HEK293 (cell line): ENCODE results near the gene MRPL55.

Source experiments
- CTCF ChIA-PET: fragments of 350-600 bp; formaldehyde crosslinking; extraction: SDS; loops from one replicate; lab custom pipeline; 2021; ENCODE audit warnings: antibody characterized with exemption; lab: Yijun Ruan, JAX
- POLR2A ChIA-PET: fragments of 300-600 bp; formaldehyde crosslinking; extraction: SDS; loops from one replicate; lab custom pipeline; 2020; ENCODE audit warnings: antibody characterized with exemption, inconsistent platforms; lab: Yijun Ruan, JAX
- H3K27ac ChIP-seq: fragments of 200-500 bp; sonication (Bioruptor generic); 2 replicates; pipeline ENCODE4 v1.5.1; 2014; ENCODE audit warnings: low read depth, low read length, control low read depth, inconsistent platforms; ENCODE audit errors: extremely low read depth
- H3K36me3 ChIP-seq, 2 experiments: fragments of 200-500 bp in 1 of 2; sonication (Bioruptor generic) in 1 of 2; 1 replicate in 1 of 2; 2 replicates in 1 of 2; pipeline ENCODE4 v1.5.1; 2014 to 2017; ENCODE audit warnings: inconsistent platforms in 2 of 2, low read length in 2 of 2; ENCODE audit not compliant: control insufficient read depth in 2 of 2, insufficient read depth in 1 of 2
- H3K4me1 ChIP-seq: fragments of 200-500 bp; sonication (Bioruptor generic); 2 replicates; pipeline ENCODE4 v1.5.1; 2014; ENCODE audit warnings: mild to moderate bottlenecking, low read length, inconsistent platforms; ENCODE audit not compliant: control insufficient read depth, insufficient read depth
- H3K4me3 ChIP-seq: 2 replicates; pipeline ENCODE4 v1.5.1; 2011; ENCODE audit warnings: low read depth, mild to moderate bottlenecking, control low read depth, low read length, moderate library complexity
- H3K9me3 ChIP-seq: fragments of 200-500 bp; sonication (Bioruptor generic); 2 replicates; pipeline ENCODE4 v1.5.1; 2014; ENCODE audit warnings: low read depth, low read length, inconsistent platforms; ENCODE audit not compliant: control insufficient read depth, insufficient read depth
- HOXC10 ChIP-seq: sonication (generic); formaldehyde crosslinking; IDR thresholded peaks from 2 replicates; pipeline ENCODE4 v1.8.1; 2023; ENCODE audit warnings: mild to moderate bottlenecking, missing genetic modification reagents
- KLF8 ChIP-seq: fragments of 450-650 bp; formaldehyde crosslinking; IDR thresholded peaks from 2 replicates; pipeline ENCODE4 v1.5.1; 2016; ENCODE audit warnings: missing biosample characterization, missing genetic modification characterization
- SETDB1 ChIP-seq: IDR thresholded peaks from one replicate; pipeline ENCODE4 v1.6.1; 2017; ENCODE audit warnings: mild to moderate bottlenecking, low read length, moderate library complexity, mixed read lengths; ENCODE audit not compliant: insufficient read length
- SP7 ChIP-seq: fragments of 450-650 bp; formaldehyde crosslinking; IDR thresholded peaks from 2 replicates; pipeline ENCODE4 v1.5.1; 2016; ENCODE audit warnings: missing biosample characterization, missing genetic modification characterization
- ZNF354C ChIP-seq: fragments of 450-650 bp; formaldehyde crosslinking; IDR thresholded peaks from 2 replicates; pipeline ENCODE4 v1.5.1; 2016; ENCODE audit warnings: missing biosample characterization, missing genetic modification characterization, low read depth, borderline replicate concordance
- ZNF366 ChIP-seq: fragments of 450-650 bp; formaldehyde crosslinking; conservative IDR thresholded peaks from 2 replicates; pipeline ENCODE4 v1.5.1; 2016; ENCODE audit warnings: missing biosample characterization, missing genetic modification characterization
- ZNF394 ChIP-seq: fragments of 450-650 bp; formaldehyde crosslinking; IDR thresholded peaks from 2 replicates; pipeline ENCODE4 v1.5.1; 2016; ENCODE audit warnings: missing biosample characterization, missing genetic modification characterization, mild to moderate bottlenecking, moderate library complexity, borderline replicate concordance
- ZNF529 ChIP-seq: fragments of 450-650 bp; formaldehyde crosslinking; IDR thresholded peaks from 2 replicates; pipeline ENCODE4 v1.5.1; 2017; ENCODE audit warnings: missing genetic modification characterization, missing biosample characterization; ENCODE audit not compliant: insufficient replicate concordance
- ZNF548 ChIP-seq: fragments of 450-650 bp; formaldehyde crosslinking; IDR thresholded peaks from 2 replicates; pipeline ENCODE4 v1.5.1; 2016; ENCODE audit warnings: missing biosample characterization, missing genetic modification characterization
- ZNF701 ChIP-seq: fragments of 450-650 bp; formaldehyde crosslinking; IDR thresholded peaks from 2 replicates; pipeline ENCODE4 v1.5.1; 2016; ENCODE audit warnings: missing biosample characterization, missing genetic modification characterization
- TF ChIP-seq, protein P1 (sequence below): fragments of 450-650 bp; formaldehyde crosslinking; conservative IDR thresholded peaks from 2 replicates; pipeline ENCODE4 v1.5.1; 2016; ENCODE audit warnings: low read depth, missing biosample characterization, missing genetic modification characterization
- TF ChIP-seq, protein P2 (sequence below): fragments of 450-650 bp; formaldehyde crosslinking; IDR thresholded peaks from 2 replicates; pipeline ENCODE4 v1.5.1; 2016; ENCODE audit warnings: missing biosample characterization, missing genetic modification characterization
- TF ChIP-seq, protein P3 (sequence below): fragments of 450-650 bp; formaldehyde crosslinking; IDR thresholded peaks from 2 replicates; pipeline ENCODE4 v1.5.1; 2017; ENCODE audit warnings: missing biosample characterization, missing genetic modification characterization
- TF ChIP-seq, protein P4 (sequence below): fragments of 450-650 bp; formaldehyde crosslinking; IDR thresholded peaks from 2 replicates; pipeline ENCODE4 v1.5.1; 2016; ENCODE audit warnings: missing biosample characterization, missing genetic modification characterization, borderline replicate concordance
- TF ChIP-seq, protein P5 (sequence below): fragments of 450-650 bp; IDR thresholded peaks from 2 replicates; pipeline ENCODE4 v1.5.1; 2018; ENCODE audit warnings: missing biosample characterization, mild to moderate bottlenecking, missing genetic modification characterization
- TF ChIP-seq, protein P6 (sequence below): fragments of 450-650 bp; formaldehyde crosslinking; IDR thresholded peaks from 2 replicates; pipeline ENCODE4 v1.5.1; 2017; ENCODE audit warnings: missing biosample characterization, missing genetic modification characterization
- TF ChIP-seq, protein P7 (sequence below): fragments of 450-650 bp; formaldehyde crosslinking; IDR thresholded peaks from 2 replicates; pipeline ENCODE4 v1.5.1; 2016; ENCODE audit warnings: missing biosample characterization, missing genetic modification characterization, borderline replicate concordance

The MRPL55 gene

DNA sequence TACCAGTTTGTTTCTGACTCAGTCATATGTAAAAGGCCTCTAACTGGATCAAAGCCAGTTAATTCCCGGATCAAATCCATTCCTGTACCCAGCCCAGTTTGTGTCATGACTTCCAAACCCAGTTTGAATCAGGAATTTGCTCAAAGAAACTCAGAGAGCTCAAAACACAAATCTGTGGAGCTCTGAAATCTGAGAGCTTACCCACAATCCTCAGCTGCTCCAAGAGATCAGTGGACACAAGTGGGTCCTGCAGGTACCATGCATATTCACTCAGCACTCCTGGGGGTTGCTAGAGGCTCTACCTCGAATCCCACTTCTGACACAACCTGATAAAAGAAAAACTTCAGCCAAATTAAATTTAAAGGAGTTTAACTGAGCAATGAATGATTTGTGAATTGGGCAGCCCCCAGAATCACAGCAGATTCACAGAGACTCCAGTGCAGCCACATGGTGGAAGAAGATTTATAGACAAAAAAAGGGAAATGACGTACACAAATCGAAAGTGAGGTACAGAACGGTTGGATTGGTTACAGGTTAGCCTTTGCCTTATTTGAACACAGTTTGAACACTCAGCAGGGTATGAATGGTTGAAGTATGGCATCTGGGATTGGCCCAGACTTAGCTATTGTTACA, 11.9 kb upstream of the MRPL55 start:
- Histone ChIP-seq H3K4me1 (no peaks in the 10 kb centered on the region), H3K4me3 (no peak overlapping the region), H3K9me3 (no peaks in the 10 kb centered on the region), H3K36me3 (no peaks in the 10 kb centered on the region), H3K27ac (no peak overlapping the region)
- ChIA-PET CTCF (interaction anchor here (0.7 to 4.6 kb wide), 2 partner anchors 11 to 121 kb away, joined by 3 to 36 read pairs; no protein-coding TSS in a partner anchor), POLR2A (interaction anchor here (1.8 kb wide), 1 partner anchor 39 kb away, joined by 5 read pairs; no protein-coding TSS in a partner anchor)
- no peak for TF ChIP-seq HOXC10 (CRISPR knock-in tag)
- TF ChIP-seq ZNF366 (tag by site-specific recombination): no peak
- no peak for TF ChIP-seq ZNF394 (tag by site-specific recombination)
- TF ChIP-seq, protein P1, sequence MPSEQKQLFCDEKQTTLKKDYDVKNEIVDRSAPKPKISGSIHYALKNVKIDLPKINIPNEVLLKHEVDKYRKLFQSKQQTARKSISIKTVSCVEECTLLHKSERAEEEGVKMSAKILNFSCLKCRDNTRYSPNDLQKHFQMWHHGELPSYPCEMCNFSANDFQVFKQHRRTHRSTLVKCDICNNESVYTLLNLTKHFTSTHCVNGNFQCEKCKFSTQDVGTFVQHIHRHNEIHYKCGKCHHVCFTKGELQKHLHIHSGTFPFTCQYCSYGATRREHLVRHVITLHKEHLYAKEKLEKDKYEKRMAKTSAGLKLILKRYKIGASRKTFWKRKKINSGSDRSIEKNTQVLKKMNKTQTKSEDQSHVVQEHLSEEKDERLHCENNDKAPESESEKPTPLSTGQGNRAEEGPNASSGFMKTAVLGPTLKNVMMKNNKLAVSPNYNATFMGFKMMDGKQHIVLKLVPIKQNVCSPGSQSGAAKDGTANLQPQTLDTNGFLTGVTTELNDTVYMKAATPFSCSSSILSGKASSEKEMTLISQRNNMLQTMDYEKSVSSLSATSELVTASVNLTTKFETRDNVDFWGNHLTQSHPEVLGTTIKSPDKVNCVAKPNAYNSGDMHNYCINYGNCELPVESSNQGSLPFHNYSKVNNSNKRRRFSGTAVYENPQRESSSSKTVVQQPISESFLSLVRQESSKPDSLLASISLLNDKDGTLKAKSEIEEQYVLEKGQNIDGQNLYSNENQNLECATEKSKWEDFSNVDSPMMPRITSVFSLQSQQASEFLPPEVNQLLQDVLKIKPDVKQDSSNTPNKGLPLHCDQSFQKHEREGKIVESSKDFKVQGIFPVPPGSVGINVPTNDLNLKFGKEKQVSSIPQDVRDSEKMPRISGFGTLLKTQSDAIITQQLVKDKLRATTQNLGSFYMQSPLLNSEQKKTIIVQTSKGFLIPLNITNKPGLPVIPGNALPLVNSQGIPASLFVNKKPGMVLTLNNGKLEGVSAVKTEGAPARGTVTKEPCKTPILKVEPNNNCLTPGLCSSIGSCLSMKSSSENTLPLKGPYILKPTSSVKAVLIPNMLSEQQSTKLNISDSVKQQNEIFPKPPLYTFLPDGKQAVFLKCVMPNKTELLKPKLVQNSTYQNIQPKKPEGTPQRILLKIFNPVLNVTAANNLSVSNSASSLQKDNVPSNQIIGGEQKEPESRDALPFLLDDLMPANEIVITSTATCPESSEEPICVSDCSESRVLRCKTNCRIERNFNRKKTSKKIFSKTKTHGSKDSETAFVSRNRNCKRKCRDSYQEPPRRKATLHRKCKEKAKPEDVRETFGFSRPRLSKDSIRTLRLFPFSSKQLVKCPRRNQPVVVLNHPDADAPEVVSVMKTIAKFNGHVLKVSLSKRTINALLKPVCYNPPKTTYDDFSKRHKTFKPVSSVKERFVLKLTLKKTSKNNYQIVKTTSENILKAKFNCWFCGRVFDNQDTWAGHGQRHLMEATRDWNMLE: no peak
- TF ChIP-seq ZNF548: no peak
- no peak for TF ChIP-seq ZNF701 (tag by site-specific recombination)
- no peak for TF ChIP-seq SETDB1
- TF ChIP-seq, protein P2, sequence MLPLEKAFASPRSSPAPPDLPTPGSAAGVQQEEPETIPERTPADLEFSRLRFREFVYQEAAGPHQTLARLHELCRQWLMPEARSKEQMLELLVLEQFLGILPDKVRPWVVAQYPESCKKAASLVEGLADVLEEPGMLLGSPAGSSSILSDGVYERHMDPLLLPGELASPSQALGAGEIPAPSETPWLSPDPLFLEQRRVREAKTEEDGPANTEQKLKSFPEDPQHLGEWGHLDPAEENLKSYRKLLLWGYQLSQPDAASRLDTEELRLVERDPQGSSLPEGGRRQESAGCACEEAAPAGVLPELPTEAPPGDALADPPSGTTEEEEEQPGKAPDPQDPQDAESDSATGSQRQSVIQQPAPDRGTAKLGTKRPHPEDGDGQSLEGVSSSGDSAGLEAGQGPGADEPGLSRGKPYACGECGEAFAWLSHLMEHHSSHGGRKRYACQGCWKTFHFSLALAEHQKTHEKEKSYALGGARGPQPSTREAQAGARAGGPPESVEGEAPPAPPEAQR: no peak
- TF ChIP-seq ZNF529: no peak
- no peak for TF ChIP-seq KLF8 (tag by site-specific recombination)
- TF ChIP-seq, protein P3, sequence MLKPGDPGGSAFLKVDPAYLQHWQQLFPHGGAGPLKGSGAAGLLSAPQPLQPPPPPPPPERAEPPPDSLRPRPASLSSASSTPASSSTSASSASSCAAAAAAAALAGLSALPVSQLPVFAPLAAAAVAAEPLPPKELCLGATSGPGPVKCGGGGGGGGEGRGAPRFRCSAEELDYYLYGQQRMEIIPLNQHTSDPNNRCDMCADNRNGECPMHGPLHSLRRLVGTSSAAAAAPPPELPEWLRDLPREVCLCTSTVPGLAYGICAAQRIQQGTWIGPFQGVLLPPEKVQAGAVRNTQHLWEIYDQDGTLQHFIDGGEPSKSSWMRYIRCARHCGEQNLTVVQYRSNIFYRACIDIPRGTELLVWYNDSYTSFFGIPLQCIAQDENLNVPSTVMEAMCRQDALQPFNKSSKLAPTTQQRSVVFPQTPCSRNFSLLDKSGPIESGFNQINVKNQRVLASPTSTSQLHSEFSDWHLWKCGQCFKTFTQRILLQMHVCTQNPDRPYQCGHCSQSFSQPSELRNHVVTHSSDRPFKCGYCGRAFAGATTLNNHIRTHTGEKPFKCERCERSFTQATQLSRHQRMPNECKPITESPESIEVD (tag by site-specific recombination): no peak
- TF ChIP-seq, protein P4, sequence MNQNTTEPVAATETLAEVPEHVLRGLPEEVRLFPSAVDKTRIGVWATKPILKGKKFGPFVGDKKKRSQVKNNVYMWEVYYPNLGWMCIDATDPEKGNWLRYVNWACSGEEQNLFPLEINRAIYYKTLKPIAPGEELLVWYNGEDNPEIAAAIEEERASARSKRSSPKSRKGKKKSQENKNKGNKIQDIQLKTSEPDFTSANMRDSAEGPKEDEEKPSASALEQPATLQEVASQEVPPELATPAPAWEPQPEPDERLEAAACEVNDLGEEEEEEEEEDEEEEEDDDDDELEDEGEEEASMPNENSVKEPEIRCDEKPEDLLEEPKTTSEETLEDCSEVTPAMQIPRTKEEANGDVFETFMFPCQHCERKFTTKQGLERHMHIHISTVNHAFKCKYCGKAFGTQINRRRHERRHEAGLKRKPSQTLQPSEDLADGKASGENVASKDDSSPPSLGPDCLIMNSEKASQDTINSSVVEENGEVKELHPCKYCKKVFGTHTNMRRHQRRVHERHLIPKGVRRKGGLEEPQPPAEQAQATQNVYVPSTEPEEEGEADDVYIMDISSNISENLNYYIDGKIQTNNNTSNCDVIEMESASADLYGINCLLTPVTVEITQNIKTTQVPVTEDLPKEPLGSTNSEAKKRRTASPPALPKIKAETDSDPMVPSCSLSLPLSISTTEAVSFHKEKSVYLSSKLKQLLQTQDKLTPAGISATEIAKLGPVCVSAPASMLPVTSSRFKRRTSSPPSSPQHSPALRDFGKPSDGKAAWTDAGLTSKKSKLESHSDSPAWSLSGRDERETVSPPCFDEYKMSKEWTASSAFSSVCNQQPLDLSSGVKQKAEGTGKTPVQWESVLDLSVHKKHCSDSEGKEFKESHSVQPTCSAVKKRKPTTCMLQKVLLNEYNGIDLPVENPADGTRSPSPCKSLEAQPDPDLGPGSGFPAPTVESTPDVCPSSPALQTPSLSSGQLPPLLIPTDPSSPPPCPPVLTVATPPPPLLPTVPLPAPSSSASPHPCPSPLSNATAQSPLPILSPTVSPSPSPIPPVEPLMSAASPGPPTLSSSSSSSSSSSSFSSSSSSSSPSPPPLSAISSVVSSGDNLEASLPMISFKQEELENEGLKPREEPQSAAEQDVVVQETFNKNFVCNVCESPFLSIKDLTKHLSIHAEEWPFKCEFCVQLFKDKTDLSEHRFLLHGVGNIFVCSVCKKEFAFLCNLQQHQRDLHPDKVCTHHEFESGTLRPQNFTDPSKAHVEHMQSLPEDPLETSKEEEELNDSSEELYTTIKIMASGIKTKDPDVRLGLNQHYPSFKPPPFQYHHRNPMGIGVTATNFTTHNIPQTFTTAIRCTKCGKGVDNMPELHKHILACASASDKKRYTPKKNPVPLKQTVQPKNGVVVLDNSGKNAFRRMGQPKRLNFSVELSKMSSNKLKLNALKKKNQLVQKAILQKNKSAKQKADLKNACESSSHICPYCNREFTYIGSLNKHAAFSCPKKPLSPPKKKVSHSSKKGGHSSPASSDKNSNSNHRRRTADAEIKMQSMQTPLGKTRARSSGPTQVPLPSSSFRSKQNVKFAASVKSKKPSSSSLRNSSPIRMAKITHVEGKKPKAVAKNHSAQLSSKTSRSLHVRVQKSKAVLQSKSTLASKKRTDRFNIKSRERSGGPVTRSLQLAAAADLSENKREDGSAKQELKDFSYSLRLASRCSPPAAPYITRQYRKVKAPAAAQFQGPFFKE (tag by site-specific recombination): no peak
- TF ChIP-seq, protein P5, sequence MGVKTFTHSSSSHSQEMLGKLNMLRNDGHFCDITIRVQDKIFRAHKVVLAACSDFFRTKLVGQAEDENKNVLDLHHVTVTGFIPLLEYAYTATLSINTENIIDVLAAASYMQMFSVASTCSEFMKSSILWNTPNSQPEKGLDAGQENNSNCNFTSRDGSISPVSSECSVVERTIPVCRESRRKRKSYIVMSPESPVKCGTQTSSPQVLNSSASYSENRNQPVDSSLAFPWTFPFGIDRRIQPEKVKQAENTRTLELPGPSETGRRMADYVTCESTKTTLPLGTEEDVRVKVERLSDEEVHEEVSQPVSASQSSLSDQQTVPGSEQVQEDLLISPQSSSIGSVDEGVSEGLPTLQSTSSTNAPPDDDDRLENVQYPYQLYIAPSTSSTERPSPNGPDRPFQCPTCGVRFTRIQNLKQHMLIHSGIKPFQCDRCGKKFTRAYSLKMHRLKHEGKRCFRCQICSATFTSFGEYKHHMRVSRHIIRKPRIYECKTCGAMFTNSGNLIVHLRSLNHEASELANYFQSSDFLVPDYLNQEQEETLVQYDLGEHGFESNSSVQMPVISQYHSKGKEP: no peak
- TF ChIP-seq ZNF354C (tag by site-specific recombination): no peak
- TF ChIP-seq, protein P6, sequence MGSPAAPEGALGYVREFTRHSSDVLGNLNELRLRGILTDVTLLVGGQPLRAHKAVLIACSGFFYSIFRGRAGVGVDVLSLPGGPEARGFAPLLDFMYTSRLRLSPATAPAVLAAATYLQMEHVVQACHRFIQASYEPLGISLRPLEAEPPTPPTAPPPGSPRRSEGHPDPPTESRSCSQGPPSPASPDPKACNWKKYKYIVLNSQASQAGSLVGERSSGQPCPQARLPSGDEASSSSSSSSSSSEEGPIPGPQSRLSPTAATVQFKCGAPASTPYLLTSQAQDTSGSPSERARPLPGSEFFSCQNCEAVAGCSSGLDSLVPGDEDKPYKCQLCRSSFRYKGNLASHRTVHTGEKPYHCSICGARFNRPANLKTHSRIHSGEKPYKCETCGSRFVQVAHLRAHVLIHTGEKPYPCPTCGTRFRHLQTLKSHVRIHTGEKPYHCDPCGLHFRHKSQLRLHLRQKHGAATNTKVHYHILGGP: no peak
- TF ChIP-seq, protein P7, sequence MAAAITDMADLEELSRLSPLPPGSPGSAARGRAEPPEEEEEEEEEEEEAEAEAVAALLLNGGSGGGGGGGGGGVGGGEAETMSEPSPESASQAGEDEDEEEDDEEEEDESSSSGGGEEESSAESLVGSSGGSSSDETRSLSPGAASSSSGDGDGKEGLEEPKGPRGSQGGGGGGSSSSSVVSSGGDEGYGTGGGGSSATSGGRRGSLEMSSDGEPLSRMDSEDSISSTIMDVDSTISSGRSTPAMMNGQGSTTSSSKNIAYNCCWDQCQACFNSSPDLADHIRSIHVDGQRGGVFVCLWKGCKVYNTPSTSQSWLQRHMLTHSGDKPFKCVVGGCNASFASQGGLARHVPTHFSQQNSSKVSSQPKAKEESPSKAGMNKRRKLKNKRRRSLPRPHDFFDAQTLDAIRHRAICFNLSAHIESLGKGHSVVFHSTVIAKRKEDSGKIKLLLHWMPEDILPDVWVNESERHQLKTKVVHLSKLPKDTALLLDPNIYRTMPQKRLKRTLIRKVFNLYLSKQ (tag by site-specific recombination): no peak
- no peak for TF ChIP-seq SP7
